ENCODE measurements around the gene SAA4.
"Not testable (repeated sequence)": the region's sequence is repeated elsewhere in the genome, so short reads cannot be mapped to it uniquely, and the experiment has no call there.

The SAA4 gene

GRCh38 chr11:18246379-18247190 is 10.0 kb upstream of the SAA4 start:
- not testable (repeated sequence) for DNase-seq (ENCODE audit: low spot score)

- DNase-seq (ENCODE audit: low spot score): no peak
Measured at GRCh38 chr11:18245396-18245795, 8.8 kb upstream of the SAA4 start.

GRCh38 chr11:18243783-18244362 is 7.3 kb upstream of the SAA4 start:
- DNase-seq (ENCODE audit: low spot score): no peak

- no peak for DNase-seq (ENCODE audit: low spot score)
Measured at GRCh38 chr11:18239655-18240054, 3.1 kb upstream of the SAA4 start.

GRCh38 chr11:18235394-18236334 is 938 bp downstream of the SAA4 start:
- DNase-seq (ENCODE audit: low spot score): no peak

GRCh38 chr11:18233912-18234311 is 2.7 kb downstream of the SAA4 start:
- DNase-seq (ENCODE audit: low spot score): no peak

GRCh38 chr11:18230859-18231258 is 5.7 kb downstream of the SAA4 start:
- no peak for DNase-seq (ENCODE audit: low spot score)

- no peak for DNase-seq (ENCODE audit: low spot score)
Measured at GRCh38 chr11:18229501-18229900, 7.1 kb downstream of the SAA4 start.

GRCh38 chr11:18225913-18226312 is 10.7 kb downstream of the SAA4 start:
- no peak for DNase-seq (ENCODE audit: low spot score)

GRCh38 chr11:18223591-18224387 is 12.8 kb downstream of the SAA4 start:
- no peak for DNase-seq (ENCODE audit: low spot score)

GRCh38 chr11:18222814-18223421 is 13.7 kb downstream of the SAA4 start:
- no peak for DNase-seq (ENCODE audit: low spot score)

GRCh38 chr11:18221274-18221876 is 15.2 kb downstream of the SAA4 start:
- no peak for DNase-seq (ENCODE audit: low spot score)

- no peak for DNase-seq (ENCODE audit: low spot score)
Measured at GRCh38 chr11:18209058-18209457, 27.5 kb downstream of the SAA4 start.

GRCh38 chr11:18204771-18205170 is 31.8 kb downstream of the SAA4 start:
- DNase-seq (ENCODE audit: low spot score): no peak

GRCh38 chr11:18204220-18204619 is 32.4 kb downstream of the SAA4 start:
- no peak for DNase-seq (ENCODE audit: low spot score)

GRCh38 chr11:18203723-18204122 is 32.9 kb downstream of the SAA4 start:
- DNase-seq (ENCODE audit: low spot score): peak; percentile 50

- DNase-seq (ENCODE audit: low spot score): not testable (repeated sequence)
Measured at GRCh38 chr11:18197738-18198137, 38.9 kb downstream of the SAA4 start.

GRCh38 chr11:18196532-18196931 is 40.1 kb downstream of the SAA4 start:
- no peak for DNase-seq (ENCODE audit: low spot score)

GRCh38 chr11:18193010-18193409 is 43.6 kb downstream of the SAA4 start:
- DNase-seq (ENCODE audit: low spot score): peak; percentile 8

- DNase-seq (ENCODE audit: low spot score): no peak
Measured at GRCh38 chr11:18191376-18191775, 45.2 kb downstream of the SAA4 start.

Data from HuH-7 (cell line).